Smooth muscle cell (in vitro differentiated cells): Measurements from ENCODE around the gene TSPAN18. TPM values are rescaled to one million over a fixed set of nuclear protein-coding genes. Genes with fewer than 3 reads are reported as not detected.

Source experiments
- DNase-seq: peaks from one replicate; lab custom pipeline; 2025; ENCODE audit not compliant: unreplicated experiment; lab: John Stamatoyannopoulos, UW
- H2AFZ ChIP-seq: fragments of 200-600 bp; sonication (generic); 2 replicates; pipeline ENCODE4 v1.6.0; 2016; ENCODE audit warnings: antibody characterized with exemption, low read depth, mild to moderate bottlenecking
- H3F3A ChIP-seq: fragments of 200-600 bp; sonication (generic); 2 replicates; pipeline ENCODE4 v1.6.0; 2017; ENCODE audit warnings: antibody characterized with exemption, low read depth
- H3K27ac ChIP-seq: fragments of 200-600 bp; sonication (generic); 2 replicates; pipeline ENCODE4 v1.5.1; 2016; ENCODE audit warnings: low read depth, mild to moderate bottlenecking
- H3K27me3 ChIP-seq: fragments of 200-600 bp; sonication (generic); 2 replicates; pipeline ENCODE4 v1.6.1; 2016; ENCODE audit warnings: low read depth, mild to moderate bottlenecking
- H3K36me3 ChIP-seq: fragments of 200-600 bp; sonication (generic); 2 replicates; pipeline ENCODE4 v1.5.1; 2016; ENCODE audit warnings: low read depth
- H3K4me1 ChIP-seq: fragments of 200-600 bp; sonication (generic); 2 replicates; pipeline ENCODE4 v1.5.1; 2016; ENCODE audit warnings: low read depth
- H3K4me2 ChIP-seq: fragments of 200-600 bp; sonication (generic); 2 replicates; pipeline ENCODE4 v1.6.0; 2016; ENCODE audit warnings: mild to moderate bottlenecking
- H3K4me3 ChIP-seq: fragments of 200-600 bp; sonication (generic); 2 replicates; pipeline ENCODE4 v1.5.1; 2016; ENCODE audit warnings: mild to moderate bottlenecking
- H3K79me2 ChIP-seq: fragments of 200-600 bp; sonication (generic); 2 replicates; pipeline ENCODE4 v1.6.0; 2016; ENCODE audit warnings: low read depth, mild to moderate bottlenecking
- H3K9ac ChIP-seq: fragments of 200-600 bp; sonication (generic); 2 replicates; pipeline ENCODE4 v1.6.0; 2016; ENCODE audit warnings: low read depth
- H3K9me3 ChIP-seq: fragments of 200-600 bp; sonication (generic); replicated peaks from 2 replicates; pipeline ENCODE4 v1.5.1; 2016; ENCODE audit warnings: low read depth
- H4K20me1 ChIP-seq: fragments of 200-600 bp; sonication (generic); 2 replicates; pipeline ENCODE4 v1.6.0; 2016; ENCODE audit warnings: low read depth
- CTCF ChIP-seq: fragments of 200-600 bp; sonication (generic); IDR thresholded peaks from 2 replicates; pipeline ENCODE4 v1.5.1; 2017; ENCODE audit warnings: borderline replicate concordance, mild to moderate bottlenecking, antibody characterized with exemption; ENCODE audit not compliant: insufficient read depth, poor library complexity, severe bottlenecking
- WGBS: methylation state at CpG from one replicate; pipeline ENCODE4 v1.1.7; 2016; ENCODE audit warnings: low lambda C conversion rate; 5-methylcytosine and 5-hydroxymethylcytosine counted together
- polyA plus RNA-seq: library from polyadenylated mRNA; unstranded; fragments of >200 nt; fragmentation: Nextera tagmentation; extraction: Ambion mirVana; gene quantifications from 2 replicates; pipeline ENCODE4 v1.2.1, GENCODE V29; 2016
- total RNA-seq: library from RNA; depleted of rRNA; stranded (reverse); fragments of >200 nt; gene quantifications from 2 replicates; pipeline ENCODE4 v1.2.3, GENCODE V29; 2014

The TSPAN18 gene
- total and polyA plus RNA-seq, 2 experiments from 2014 or later = 3.4 to 15.3 TPM

- Histone ChIP-seq H3K27ac (no peak overlapping the region), H3K79me2 (no peaks in the 10 kb centered on the region), H3K36me3 (no peaks in the 10 kb centered on the region), H3K9me3 (no peaks in the 10 kb centered on the region), H3K9ac (no peak overlapping the region), H3K4me3 (no peak overlapping the region), H3F3A (no peaks in the 10 kb centered on the region), H3K4me2 (no peak overlapping the region), H4K20me1 (no peaks in the 10 kb centered on the region), H3K27me3 (no peaks in the 10 kb centered on the region), H2AFZ (no peak overlapping the region), H3K4me1 (peaks cover 12% of the 10 kb centered on the region)
- no peak for TF ChIP-seq CTCF
- DNase-seq = no peak
- WGBS = 87% methylated on average over 19 of the region's 19 CpGs
These were observed 246.1 kb downstream of the TSPAN18 start for GRCh38 chr11:44972746-44973435.

- Histone ChIP-seq H3K27ac (no peak overlapping the region), H3K4me1 (peaks cover 14% of the 10 kb centered on the region), H3K27me3 (no peaks in the 10 kb centered on the region), H3K4me3 (no peak overlapping the region), H3K36me3 (no peaks in the 10 kb centered on the region), H3K79me2 (no peaks in the 10 kb centered on the region), H3K4me2 (no peak overlapping the region), H2AFZ (no peak overlapping the region), H3F3A (no peaks in the 10 kb centered on the region), H3K9me3 (no peaks in the 10 kb centered on the region), H4K20me1 (no peaks in the 10 kb centered on the region), H3K9ac (no peak overlapping the region)
- TF ChIP-seq CTCF = no peak
- no peak for DNase-seq
- 80% methylated on average over 13 of the region's 13 CpGs for whole genome bisulfite sequencing
These were observed 247.1 kb downstream of the TSPAN18 start for GRCh38 chr11:44973632-44974401.

GRCh38 chr11:44974402-44975000, 247.7 kb downstream of the TSPAN18 start:
- TF ChIP-seq CTCF = no peak
- H4K20me1 ChIP-seq = no peaks in the 10 kb centered on the region
- no peak overlapping the region for H3K4me2 ChIP-seq
- no peaks in the 10 kb centered on the region for H3F3A ChIP-seq
- peaks cover 19% of the 10 kb centered on the region for H3K4me1 ChIP-seq
- no peaks in the 10 kb centered on the region for H3K36me3 ChIP-seq
- WGBS = 89% methylated on average over 12 of the region's 12 CpGs
- no peak overlapping the region for H3K4me3 ChIP-seq
- no peaks in the 10 kb centered on the region for H3K79me2 ChIP-seq
- DNase-seq = no peak
- no peaks in the 10 kb centered on the region for H3K9me3 ChIP-seq
- H3K9ac ChIP-seq = no peak overlapping the region
- H3K27me3 ChIP-seq = no peaks in the 10 kb centered on the region
- H2AFZ ChIP-seq = no peak overlapping the region
- H3K27ac ChIP-seq = no peak overlapping the region
